GM21737 (cell line): Measurements from ENCODE around the gene ADCY3.

Experiments used
- ATAC-seq: cut with Tn5 transposase; IDR thresholded peaks from one replicate; pipeline ENCODE4 v1.9.1; 2021; ENCODE audit warnings: mild to moderate bottlenecking, moderate library complexity; ENCODE audit not compliant: unreplicated experiment

ADCY3 gene

DNA sequence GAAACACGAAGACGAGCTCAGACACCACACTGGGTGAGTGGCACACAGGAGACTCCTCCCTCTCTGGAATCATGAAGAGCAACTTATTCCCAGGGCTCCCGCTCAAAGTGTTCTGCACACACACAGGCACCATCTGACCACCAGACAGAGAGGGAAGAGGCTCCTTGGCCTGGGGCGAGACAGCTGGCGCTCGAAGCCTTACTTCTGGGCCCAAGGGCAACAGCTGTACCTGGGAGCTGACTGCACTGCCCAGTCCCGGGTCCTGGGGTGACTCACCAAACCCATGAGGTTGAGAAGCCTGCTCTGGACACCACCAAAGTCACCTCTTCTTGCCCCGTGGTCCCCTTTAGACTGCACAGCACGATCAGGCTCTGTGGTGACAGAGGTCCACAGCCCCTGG, 42.4 kb downstream of the ADCY3 start:
- no peak for ATAC-seq

DNA sequence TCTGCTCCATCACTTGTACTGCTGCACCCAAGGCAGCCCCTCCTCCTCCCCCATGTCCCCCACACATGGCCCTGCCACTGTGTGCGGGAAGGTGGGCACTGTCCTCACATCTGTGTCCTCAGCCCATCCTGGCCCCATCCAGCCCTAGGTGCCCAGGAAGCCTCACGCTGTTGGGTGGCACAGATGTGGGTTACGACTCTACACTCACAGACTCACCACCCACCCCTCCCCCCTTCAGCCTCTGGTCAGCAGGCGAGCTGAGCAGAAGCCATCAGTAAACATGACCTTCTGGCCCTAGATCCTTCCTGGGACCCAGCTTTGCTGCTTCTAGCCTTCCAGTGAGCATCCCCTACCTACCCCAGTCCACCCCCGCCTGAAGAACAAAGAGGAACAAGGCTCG, 43.0 kb downstream of the ADCY3 start:
- ATAC-seq = no peak

DNA sequence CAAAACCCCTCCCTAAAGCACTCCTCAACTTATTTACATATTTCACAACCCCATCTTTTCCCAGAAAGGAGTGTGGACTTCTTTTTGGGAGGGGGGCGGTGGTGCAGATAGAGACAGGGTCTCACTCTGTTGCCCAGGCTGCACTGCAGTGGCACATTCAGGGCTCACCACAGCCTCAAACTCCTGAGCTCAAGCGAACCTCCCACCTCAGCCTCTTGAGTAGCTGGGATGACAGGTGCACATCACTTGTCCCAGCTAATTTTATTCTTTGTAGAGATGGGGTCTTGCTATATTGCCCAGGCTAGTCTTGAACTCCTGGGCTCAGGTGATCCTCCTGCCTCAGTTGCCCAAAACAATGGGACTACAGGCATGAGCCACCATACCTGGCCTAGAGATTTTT, 44.1 kb downstream of the ADCY3 start:
- ATAC-seq = no peak

DNA sequence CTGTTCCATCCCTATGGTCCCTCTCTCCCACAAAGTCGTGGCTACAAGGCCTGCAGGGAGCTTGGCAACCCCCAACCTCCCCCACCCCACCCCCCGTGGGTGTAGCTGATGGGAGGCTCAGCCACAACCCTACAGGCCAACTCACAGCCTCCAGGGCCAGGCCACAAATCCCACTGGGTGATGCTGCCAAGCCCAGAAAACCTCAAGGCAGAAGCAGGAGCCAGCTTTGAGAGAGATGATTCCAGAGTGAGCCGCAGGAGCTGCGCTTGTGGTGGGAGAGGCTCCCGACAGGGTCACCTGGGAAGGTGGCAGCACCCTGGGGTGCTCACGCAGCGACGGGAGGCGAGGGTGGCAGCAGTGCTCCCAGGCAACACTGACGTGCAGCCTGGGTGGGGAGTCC, 44.8 kb downstream of the ADCY3 start:
- ATAC-seq = no peak

DNA sequence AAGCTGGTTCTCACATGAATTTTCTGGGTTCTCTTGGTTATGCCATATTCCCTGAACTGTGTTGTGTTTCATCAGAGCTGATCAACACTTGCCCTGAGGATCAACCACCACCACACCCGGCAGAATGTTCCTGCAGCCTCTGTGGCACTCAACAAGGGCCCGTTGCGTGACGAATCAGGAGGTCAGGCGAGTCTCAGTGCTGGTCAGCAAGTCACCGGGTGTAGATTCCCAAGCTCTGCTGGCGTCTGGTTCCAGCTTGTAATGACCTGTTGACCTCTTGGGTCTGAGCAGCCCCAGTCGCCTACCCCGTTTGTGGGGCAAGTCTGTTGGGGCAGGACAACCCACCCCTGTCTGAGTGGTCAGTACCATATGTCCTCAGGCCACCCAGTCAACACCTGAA, 46.0 kb downstream of the ADCY3 start:
- ATAC-seq = no peak

DNA sequence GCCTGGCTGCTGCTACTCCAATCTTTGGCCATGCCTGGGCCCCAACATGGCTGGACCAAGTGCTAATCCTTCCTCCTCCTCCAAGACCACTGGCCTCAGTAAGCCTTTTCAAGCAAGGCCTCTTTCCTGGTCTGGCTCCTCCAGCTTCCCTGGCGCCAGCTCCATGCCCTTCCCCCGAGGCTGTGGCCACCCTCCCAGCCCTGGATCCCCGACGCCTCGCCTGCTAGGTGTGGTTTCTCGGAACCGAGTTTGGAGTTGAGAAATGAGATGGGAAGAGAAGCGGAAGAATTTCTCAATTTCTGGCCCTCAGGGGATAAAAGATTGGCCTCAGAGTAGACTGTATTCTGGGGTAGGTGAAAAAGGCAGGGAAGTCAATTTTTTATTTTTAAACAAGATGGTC, 46.4 kb downstream of the ADCY3 start:
- no peak for ATAC-seq

DNA sequence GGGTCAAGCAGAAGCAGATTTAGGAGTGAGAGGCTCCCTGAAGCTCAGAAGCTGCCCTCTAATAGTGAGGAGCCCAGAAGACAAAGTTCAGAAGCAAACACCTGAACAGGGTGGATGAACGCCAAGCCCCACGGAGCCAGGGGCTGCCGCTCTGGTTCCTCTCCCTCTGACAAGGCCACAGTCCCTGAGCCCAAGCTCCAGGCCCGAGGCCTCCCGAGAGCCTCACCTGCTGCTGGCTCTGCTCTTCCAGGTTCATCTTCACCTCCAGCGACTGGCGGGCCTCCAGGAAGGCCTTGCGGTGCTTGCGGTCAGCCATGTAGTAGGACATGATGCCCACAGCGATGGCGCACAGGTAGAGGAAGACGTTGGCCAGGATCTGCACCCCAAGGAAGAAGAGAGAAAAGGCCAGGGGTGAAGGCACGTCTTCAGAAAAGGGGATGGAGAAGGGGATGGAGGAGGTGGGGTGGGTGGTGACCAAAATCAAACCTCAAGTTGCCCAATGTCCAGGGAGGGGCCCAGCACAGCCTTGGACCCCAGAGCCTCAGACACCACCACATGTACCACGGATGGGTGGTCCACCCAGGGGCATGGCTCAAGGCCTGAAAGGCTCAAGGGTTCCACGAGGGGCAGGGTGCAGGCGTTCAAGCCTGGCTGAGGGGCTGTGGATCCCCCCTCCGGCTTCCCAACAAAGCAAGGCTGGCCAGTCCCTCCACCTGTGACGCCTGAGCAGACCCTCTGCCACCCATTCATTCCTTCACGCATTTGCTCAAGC, 47.5 kb downstream of the ADCY3 start:
- no peak for ATAC-seq

DNA sequence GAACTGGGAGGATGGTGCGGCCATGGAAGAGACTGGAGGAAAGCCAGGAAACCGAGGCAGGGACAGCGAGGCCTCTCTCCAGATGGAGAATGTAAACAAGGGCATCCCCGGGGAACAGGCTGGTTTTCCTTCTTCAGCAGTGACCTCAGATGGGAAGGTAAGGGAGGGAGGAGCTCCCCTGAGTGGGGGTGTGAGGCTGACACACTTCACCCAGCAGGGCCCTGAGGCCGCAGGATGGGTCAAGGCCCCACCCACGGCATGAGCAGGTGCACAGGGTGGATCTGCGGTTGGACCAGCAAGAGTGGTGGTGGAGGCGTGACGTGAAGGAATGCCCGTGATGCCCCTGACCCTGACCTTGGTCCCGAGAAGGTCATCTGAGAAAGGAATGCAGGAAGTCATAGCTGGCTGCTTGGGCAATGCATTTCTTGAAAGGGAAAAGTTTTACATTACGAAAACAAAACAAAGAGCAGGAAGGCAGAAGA, 48.1 kb downstream of the ADCY3 start:
- no peak for ATAC-seq

DNA sequence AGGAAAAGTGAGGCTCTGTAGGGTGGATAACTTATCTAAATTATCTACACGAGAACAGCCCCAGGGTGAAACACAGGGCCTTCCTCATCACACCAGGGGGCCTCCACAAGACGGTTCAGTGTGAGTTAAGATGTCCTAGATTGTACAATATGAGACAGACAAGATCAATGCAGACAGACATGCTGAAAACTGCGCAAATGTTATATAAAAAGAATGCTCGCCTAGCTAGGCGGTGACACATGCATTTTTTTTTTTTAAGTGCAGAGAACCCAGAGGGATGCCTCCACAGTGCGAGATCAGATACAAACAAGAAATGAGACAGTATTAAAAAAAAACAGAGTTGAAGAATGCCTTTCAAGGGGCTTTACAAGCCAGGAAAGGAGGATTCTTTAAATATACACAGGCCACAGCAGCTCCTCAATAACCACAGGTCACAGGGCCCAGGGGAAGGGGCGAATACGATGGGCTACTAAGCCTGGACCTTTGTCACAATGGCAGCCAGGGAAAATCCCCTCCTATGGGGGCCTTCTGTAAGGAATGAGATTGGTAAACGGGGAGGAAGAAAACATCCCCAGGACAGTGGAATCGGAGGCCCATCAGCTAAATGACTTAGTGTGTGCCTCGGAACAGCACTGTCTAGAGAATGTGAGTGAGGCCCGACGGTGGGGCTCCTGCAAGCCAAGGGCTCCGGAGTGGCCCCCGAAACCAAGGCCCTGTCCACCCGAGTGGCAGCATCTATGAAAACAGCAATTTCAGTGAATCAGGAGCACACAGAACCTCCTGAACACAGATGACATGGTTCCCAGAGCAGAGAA, 48.9 kb downstream of the ADCY3 start:
- no peak for ATAC-seq

DNA sequence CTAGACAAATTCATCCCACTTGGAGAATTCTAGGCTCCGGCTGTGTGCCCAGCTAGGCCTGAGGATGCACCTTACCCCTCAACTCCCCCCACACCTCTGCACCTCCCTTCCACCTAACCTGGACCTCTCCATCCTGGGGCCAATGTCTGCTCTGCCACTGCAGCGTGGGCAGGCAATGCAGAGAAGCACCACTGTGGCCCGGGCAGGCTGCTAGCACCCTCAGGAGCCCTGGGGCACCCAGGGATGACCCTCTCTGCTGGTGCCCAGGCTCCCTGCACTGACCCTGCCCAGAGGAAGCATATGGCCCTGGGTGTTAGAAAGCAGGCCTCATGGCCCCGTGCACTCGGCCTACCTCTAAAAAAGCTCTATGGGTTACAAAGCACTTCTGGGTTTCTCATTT, 49.6 kb downstream of the ADCY3 start:
- no peak for ATAC-seq

DNA sequence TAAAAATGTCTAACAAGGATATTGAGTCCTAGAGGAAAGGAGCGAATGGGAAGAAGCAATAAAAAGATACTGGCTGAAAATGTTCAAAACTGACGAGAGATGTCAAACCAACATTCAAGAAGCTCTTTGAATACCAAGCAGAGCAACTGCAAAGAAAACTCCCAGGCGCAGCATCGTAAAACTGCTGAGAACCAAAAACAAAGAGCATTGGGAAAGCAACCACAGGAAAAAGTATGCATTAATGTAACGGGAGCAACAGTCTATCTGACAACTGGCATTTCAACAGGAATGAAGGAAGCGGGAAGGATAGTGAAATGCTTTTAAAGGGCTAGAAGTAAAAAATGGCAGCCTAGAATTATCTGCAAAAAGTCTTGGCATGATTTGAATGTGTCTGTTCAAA, 53.1 kb downstream of the ADCY3 start:
- no peak for ATAC-seq

DNA sequence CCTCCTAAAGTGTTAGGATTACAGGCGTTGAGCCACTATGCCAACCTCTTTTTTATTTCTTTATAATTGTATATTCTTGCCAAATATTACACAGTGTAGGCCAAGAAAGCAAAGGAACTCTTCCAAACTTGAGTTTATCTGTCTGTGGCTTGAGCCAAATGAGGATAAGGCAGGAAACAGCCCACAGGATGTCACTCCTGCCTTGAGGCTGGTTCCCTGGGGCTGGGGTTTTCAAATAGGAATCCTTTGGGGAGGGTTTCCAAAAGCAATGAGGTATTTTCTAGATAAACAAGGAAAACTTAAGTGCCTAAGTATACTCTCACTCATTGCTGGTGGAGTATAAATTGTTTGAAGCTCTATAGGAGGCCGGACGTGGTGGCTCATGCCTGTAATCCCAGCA, 56.4 kb downstream of the ADCY3 start:
- ATAC-seq = no peak

DNA sequence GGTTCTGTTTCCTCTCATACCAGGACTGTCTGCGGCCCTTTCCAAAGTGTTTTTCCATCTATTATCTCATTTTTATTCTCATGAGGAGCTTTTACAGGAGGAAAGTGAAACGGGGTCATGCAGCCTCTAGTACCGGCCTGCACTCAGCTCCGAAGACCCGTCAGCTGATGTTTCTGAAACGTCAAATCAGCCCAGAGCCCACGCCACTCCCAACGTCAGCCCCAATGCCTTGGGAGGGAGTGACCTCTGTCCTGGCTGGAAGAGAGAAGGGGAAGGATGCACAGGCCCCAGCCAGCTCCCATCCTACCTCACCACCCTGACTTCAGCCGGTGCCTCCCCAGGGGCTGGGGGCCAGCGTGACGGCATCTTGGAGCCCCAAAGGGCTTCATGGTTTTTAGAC, 58.5 kb downstream of the ADCY3 start:
- ATAC-seq = no peak

DNA sequence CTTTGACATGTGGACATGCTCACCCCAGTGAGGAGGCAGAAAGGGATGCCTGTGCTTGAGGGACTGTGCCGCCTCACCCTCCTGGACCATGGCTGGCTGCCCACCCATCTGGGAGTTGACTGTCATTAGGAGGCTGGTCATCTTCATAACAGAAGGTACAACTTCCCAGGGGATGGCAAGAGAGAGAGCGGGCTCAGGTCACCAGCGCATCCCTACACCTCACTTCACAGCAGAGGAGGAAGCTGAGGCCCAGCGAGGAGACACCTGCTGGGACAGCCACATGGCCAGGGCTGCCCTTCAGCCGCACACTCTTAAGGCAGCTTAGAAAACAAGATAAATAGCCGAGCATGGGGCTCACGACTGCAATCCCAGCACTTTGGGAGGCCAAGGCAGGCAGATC, 59.4 kb downstream of the ADCY3 start:
- ATAC-seq = no peak

DNA sequence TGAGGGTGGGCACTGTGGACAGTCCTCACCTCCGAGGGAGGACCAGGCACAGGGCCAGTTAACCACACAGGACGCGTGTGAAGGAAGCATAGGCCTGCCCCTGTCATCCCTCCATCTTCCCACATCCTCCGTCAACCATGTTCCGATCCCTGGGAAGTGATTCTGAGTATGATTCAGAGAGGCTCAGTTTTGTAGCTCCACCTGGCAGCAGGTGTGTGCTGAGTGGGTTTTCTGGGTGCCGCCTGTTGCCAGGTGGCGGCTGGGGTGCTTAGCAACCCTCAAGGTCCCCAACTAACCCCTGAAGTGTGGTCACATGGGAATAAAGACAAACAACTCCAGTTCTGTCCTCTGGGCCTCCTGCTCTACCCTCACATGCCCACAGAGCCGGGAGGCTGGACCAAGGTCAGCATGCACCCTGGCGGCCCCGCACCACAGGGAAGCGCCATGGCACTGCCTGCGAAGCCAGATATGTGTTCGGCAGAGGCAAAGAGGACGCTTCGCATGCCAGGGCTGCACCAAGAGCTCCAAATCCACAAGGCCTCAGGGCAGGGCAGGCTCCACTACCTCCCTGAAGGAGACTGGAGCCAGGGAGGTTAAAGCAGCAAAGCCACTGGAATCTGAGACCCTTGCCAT, 60.0 kb downstream of the ADCY3 start:
- no peak for ATAC-seq

DNA sequence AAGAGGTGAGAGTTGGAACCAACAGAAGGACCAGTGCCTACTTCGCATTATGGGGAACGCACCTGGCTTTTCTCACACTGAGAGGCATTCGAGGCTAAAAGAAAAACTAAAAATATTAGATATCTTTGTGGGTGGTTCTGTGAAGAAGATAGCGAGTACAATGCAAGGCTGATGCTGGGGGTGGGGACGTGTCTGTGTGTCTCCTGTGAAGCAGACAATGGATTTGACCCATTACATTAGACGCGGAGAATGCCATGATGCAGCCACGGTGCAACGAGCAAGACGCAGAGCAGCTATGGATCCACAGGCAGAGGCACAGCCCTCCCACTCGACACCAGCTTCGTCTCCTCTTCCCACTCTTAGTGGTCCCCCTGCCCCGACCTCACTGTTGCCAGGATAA, 61.0 kb downstream of the ADCY3 start:
- no peak for ATAC-seq

DNA sequence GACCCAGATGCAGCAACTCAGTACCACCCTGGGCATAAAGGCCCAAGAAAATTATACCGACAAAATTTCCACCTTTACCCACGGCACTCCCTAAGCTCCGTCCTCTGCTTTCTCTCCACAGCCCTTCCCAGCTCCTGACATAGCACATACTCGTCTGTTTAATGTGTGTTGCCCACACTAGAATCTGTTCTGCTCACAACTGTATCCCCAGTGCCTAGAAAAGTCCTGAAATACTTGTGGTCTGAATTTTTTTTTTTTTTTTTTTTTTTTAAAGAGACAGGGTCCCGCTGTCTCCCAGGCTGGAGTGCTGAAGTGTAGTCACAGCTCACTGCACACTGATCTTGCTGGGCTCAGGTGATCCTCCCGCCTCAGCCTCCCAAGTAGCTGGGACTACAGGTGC, 62.3 kb downstream of the ADCY3 start:
- ATAC-seq = no peak

DNA sequence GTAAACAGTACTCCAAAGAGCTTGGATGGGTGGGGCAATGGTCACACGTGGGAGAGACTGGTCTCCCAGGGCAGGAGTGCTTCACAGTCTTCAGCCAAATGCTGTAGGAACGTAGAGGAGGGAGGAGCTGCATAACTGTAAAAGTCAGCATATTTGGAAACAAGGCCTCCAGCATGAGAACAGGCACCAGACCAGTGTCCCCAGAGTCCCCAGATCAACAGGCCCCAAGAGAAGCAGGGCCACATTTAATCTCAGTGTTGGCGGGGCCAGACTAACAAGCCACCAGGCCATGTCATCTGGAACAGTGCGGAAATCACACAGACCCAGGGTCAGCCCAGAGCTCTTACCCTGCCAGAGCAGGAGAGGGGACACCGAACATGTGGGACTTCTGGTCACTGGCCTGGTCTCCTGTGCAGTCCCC, 63.2 kb downstream of the ADCY3 start:
- no peak for ATAC-seq

DNA sequence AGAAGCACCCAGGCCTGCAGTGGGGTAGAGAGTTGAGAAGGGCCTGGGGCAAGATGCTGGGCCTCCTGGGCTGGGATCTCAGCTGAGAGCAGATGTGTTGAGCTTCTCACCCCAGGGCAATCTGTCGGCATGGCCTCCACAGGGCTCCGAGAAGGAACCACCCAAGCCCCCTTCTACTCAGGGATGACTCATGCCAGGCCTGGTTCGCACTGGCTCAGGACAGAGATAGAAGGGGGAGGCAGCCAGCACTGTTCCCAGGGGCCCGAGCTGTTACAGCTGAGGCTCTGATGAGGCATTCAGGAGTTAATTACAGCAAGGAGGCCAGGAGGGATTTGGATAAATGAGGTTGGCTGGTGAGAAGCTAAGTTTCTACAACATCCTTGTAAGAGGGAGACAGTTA, 64.3 kb downstream of the ADCY3 start:
- no peak for ATAC-seq

DNA sequence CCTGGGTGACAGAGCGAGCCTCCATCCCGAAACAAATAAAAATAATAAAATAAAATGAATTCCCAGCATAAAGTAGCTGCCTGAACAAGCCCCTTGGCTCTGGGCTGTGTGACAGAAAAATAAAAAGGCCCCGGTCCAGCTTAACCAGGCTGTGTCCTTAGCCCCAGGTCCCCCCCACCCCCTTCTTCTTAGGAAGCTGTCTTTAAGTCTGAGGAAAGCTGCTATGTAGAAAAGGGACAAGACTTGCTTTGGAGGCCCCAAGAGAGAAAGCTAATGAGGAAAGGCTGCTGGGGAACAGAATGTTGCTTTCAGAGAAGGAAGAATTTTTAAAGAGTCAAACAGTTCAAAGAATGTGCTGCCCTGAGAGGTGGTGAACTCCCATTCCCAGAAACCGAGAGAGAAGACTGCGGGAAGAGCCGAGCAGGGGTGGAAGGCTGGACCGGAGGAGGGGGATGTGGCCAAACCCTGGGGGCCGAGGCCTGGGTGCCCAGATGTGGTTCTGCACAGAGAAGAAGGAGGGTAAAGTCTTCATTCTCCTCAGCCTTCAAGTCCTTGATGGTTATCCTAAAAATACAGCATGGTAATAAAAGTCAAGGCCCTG, 64.9 kb downstream of the ADCY3 start:
- ATAC-seq = no peak

DNA sequence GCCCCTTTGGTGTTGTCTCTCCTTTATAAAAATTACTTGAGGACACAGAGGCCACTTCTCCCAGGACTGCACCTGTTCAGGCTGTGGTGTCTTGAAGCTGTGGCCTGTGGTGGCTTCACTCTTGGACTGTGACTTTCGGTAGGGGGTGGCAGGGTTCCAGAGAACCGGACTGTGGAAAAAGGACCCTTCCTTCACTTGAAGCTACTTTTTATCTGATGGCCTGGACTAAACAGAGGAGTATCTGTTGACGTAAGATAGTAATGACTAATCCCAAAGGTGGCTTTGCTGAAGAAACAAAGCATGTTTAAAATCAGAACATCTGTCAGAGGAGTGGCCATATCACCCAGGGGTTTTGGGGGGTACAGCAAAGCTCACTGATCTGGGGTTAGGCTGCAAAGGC, 66.0 kb downstream of the ADCY3 start:
- no peak for ATAC-seq
